Stimulated activated CD8-positive, alpha-beta memory T cell treated with anti-CD3 and anti-CD28 coated beads, Interleukin-2, amount 100 ng/mL, for 48 hours (primary cell): ENCODE results near the gene DPYD.

Experiments used
- DNase-seq, 2 donors: peaks; one replicate each; pipeline ENCODE4 v3.0.0-alpha.2; 2020; ENCODE audit warnings: low read depth in 2 of 2

The DPYD gene

GRCh38 chr1:97784661-97785060 lies 136.2 kb downstream of the DPYD start:
- no peak for DNase-seq

- DNase-seq: no peak
Observed at GRCh38 chr1:97783751-97784150, 137.1 kb downstream of the DPYD start.

- DNase-seq: no peak
Observed at GRCh38 chr1:97781762-97782337, 139.0 kb downstream of the DPYD start.

- no peak for DNase-seq
Observed at GRCh38 chr1:97780884-97781283, 139.9 kb downstream of the DPYD start.

- no peak for DNase-seq
Observed at GRCh38 chr1:97778718-97779117, 142.1 kb downstream of the DPYD start.

- no peak for DNase-seq
Observed at GRCh38 chr1:97770376-97770775, 150.5 kb downstream of the DPYD start.

- no peak for DNase-seq
Observed at GRCh38 chr1:97767381-97767780, 153.5 kb downstream of the DPYD start.

- DNase-seq: no peak
Observed at GRCh38 chr1:97764991-97765390, 155.8 kb downstream of the DPYD start.

GRCh38 chr1:97761637-97762036 lies 159.2 kb downstream of the DPYD start:
- DNase-seq: no peak

GRCh38 chr1:97759078-97759477 lies 161.8 kb downstream of the DPYD start:
- DNase-seq: no peak

GRCh38 chr1:97758541-97759057 lies 162.2 kb downstream of the DPYD start:
- DNase-seq: no peak

- DNase-seq: no peak
Observed at GRCh38 chr1:97745912-97746311, 174.9 kb downstream of the DPYD start.

- no peak for DNase-seq
Observed at GRCh38 chr1:97744977-97745376, 175.9 kb downstream of the DPYD start.

GRCh38 chr1:97743129-97743528 lies 177.7 kb downstream of the DPYD start:
- no peak for DNase-seq

- DNase-seq: no peak
Observed at GRCh38 chr1:97740891-97741290, 179.9 kb downstream of the DPYD start.

GRCh38 chr1:97739596-97740103 lies 181.2 kb downstream of the DPYD start:
- no peak for DNase-seq

GRCh38 chr1:97738270-97738669 lies 182.6 kb downstream of the DPYD start:
- no peak for DNase-seq

- no peak for DNase-seq
Observed at GRCh38 chr1:97730271-97730670, 190.6 kb downstream of the DPYD start.

GRCh38 chr1:97728436-97728835 lies 192.4 kb downstream of the DPYD start:
- no peak for DNase-seq

- no peak for DNase-seq
Observed at GRCh38 chr1:97727029-97727428, 193.8 kb downstream of the DPYD start.

- DNase-seq: no peak
Observed at GRCh38 chr1:97726386-97726785, 194.4 kb downstream of the DPYD start.

- DNase-seq: no peak
Observed at GRCh38 chr1:97721221-97721620, 199.6 kb downstream of the DPYD start.

GRCh38 chr1:97712980-97713379 lies 207.9 kb downstream of the DPYD start:
- DNase-seq: no peak

GRCh38 chr1:97711858-97712257 lies 209.0 kb downstream of the DPYD start:
- no peak for DNase-seq
